AG10803 (cell line): ENCODE measurements around the gene SMPX.

ENCODE experiments used
- DNase-seq: peaks from one replicate; pipeline ENCODE4 v3.0.0; 2010; ENCODE audit warnings: low read depth
- H3K4me3 ChIP-seq: 2 replicates; pipeline ENCODE4 v1.5.1; 2011; ENCODE audit warnings: mild to moderate bottlenecking, low read length, control low read depth
- TF ChIP-seq, protein P1 (sequence below): conservative IDR thresholded peaks from 2 replicates; pipeline ENCODE4 v1.5.1; 2011; ENCODE audit warnings: mild to moderate bottlenecking, low read length, control low read depth, inconsistent platforms

SMPX gene

DNA sequence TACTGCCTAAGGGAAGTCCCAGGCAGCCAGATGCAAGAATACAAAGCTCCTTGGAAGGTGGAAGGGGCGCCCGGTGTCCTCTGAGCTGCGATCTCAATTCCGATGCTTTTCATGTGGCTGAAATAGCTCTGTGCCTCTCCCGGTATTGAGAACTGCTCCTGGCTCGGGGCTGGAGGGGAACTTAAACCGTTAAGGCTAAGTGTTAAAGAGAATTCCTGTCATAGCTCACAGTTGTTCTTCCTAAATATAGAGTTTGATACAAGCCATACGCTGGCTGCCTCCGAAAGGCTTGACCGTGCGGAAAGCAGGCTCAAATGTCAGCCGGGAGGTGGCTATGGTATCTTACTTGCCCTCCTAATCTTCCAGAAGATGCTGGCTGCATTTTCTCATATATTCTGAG is at the start of gene SMPX:
TSS of gene SMPX (minus strand) at position 157 of the 400 bp plus-strand sequence. CDS start 3,826 bp downstream, outside the sequence.
- TF ChIP-seq, protein P1, sequence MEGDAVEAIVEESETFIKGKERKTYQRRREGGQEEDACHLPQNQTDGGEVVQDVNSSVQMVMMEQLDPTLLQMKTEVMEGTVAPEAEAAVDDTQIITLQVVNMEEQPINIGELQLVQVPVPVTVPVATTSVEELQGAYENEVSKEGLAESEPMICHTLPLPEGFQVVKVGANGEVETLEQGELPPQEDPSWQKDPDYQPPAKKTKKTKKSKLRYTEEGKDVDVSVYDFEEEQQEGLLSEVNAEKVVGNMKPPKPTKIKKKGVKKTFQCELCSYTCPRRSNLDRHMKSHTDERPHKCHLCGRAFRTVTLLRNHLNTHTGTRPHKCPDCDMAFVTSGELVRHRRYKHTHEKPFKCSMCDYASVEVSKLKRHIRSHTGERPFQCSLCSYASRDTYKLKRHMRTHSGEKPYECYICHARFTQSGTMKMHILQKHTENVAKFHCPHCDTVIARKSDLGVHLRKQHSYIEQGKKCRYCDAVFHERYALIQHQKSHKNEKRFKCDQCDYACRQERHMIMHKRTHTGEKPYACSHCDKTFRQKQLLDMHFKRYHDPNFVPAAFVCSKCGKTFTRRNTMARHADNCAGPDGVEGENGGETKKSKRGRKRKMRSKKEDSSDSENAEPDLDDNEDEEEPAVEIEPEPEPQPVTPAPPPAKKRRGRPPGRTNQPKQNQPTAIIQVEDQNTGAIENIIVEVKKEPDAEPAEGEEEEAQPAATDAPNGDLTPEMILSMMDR, result no peak
- no peak within 1 kb of the TSS for H3K4me3 ChIP-seq
- no peak for DNase-seq

DNA sequence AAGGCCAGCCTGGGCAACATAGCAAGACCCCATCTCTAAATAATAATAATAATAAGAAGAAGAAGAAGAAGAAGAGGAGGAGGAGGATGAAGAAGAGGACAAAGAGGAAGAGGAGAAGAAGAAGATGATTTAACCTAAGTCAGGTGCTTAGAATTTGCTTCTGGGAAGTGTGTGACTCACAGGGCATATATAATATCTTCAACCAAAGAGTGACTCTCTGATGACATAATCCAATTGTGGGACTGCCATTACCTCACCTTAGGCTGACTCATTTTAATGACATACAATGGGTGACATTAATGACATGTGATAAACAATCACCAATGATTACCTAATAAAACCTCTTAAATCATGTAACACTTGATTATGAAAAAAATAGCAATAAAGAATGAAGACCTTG is 48.8 kb upstream of the SMPX start:
- TF ChIP-seq, protein P1, result no peak

DNA sequence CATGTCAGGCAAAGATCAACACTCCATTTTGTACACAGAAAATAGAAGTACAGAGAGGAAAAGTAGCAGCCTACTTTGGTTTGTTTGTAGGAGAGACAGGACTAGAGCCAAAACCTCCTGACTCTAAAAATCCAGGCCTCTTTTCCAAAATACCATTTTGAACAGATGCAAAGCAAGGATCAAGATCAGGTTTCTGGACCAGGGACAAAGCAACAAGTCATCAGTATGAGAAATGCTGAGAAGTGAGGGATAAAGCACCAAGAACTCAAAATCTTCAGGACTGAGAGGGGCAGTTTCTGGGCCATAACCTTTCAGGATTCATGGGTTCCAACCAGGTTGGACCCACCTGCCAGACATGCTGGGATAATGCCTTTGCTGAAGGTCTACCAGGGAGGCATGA is 44.9 kb upstream of the SMPX start:
- TF ChIP-seq, protein P1, result no peak
- H3K4me3 ChIP-seq, result no peak overlapping the region
- no peak for DNase-seq

More for the DNA sequence above, 48.8 kb upstream of the SMPX start:
- H3K4me3 ChIP-seq, result no peak overlapping the region
- DNase-seq, result no peak

DNA sequence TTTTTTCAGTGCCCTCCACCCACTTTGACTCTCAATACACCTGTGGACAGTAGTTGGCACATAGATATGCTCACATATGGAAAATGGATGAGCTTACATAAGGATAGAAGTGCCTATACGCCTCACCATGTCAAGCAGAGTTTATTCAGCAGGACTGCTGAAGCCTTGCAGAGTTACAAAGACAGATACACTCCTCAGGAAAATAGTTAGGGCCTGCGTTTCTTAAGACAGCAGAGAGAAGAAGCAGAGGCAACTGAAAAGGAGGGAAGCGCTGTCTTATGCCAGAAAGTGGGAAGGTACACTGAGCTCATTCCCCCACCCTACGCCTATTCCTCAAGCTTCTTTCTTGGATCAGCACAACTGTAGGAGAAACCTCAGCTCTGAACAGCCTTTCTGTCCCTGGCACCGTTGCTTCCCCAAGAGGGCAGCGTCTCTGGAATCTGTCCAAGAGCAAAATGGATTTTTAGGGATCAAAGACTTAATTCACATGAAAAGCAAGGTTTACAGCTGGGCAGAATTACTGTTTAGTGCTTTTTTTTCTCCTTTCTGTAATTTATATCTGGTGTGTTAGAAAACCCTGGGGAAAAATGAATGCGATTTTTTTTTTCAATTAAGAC is 44.2 kb upstream of the SMPX start:
- no peak overlapping the region for H3K4me3 ChIP-seq
- TF ChIP-seq, protein P1, result no peak
- no peak for DNase-seq

DNA sequence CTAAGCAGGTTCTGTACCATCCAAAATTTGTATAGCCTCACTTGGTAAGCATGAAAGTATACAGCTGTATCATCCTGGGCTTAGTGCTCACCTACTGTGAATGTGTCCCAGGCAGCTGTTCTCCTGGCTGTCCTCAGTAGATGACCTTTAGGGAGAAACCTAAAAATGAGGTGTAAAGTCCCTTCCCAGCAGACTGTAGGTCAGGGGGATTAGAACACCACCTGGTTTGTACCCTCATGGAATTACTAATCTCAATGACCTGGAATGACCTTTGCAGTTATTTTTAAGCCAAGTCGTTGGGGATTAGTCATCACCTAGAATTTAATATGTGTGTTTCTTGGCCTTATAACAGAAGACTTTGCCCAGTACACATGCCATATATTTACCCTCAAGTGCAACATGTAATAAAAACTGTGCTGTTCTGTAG is 42.4 kb upstream of the SMPX start:
- DNase-seq, result peak; percentile 7
- no peak overlapping the region for H3K4me3 ChIP-seq
- TF ChIP-seq, protein P1, result no peak

DNA sequence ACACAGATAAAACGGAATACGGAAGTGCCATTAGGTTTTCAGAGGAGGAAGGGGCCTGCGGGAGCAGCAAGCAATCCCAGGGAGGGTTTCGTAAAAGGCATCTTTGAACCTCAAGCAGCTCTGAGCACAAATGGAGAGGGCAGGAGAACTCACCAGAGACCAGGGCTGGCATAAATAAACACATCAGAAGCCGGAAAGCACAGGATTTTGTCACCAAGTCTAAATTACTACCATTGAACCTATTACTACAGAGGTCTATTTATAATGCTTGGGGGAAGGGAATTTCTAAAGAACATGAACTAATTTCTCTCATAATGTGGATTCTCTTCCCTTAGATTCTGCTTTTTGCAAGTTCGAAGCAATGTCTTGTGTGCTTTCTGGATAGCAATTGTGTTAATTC is 41.9 kb upstream of the SMPX start:
- H3K4me3 ChIP-seq, result no peak overlapping the region
- no peak for DNase-seq
- TF ChIP-seq, protein P1, result no peak

DNA sequence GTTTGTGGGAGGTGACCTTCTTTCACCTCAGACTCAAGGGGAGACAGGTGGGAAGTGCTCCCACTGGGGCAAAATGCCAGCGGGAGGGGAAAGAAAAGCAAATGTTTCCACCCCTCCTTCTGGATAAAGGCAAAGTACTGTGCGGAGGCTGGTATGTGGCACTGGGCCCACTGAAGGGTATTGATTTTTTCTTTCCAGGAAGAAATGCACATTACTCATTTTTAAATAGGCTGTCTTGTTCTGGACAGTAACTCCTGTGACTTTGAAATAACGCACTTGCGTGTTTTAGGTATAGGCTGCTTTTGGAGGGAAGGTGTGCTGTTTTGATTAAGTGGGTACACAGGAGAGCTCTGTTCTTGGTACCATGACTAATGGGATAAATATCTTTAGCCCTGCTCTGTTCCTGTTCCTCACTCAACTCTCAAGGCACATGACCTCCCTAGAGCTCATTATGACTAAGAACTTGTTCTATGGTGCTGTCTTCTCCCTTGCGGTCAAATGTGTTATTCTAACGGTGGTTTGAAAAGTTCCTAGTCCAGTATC is 40.8 kb upstream of the SMPX start:
- DNase-seq, result no peak
- no peak overlapping the region for H3K4me3 ChIP-seq
- TF ChIP-seq, protein P1, result no peak
